HL-60 (cell line): Measurements from ENCODE around the gene ACSL5.

Experiments used
- DNase-seq, 2 experiments: peaks; one replicate each; pipeline ENCODE4 v3.0.0-alpha.2; 2010 to 2020; ENCODE audit warnings: low read depth in 1 of 2, low spot score in 1 of 2
- H3K27ac ChIP-seq: fragments of 250-450 bp; sonication (Bioruptor Pico); replicated peaks from 2 replicates; pipeline ENCODE4 v1.5.1; 2020; ENCODE audit warnings: mild to moderate bottlenecking, moderate library complexity
- H3K27me3 ChIP-seq: fragments of 250-450 bp; sonication (Bioruptor Pico); 2 replicates; pipeline ENCODE4 v1.5.1; 2021; ENCODE audit warnings: mild to moderate bottlenecking, moderate library complexity; ENCODE audit not compliant: insufficient read depth, poor library complexity, severe bottlenecking
- H3K4me3 ChIP-seq: replicated peaks from 2 replicates; pipeline ENCODE4 v1.5.1; 2011; ENCODE audit warnings: mild to moderate bottlenecking, control low read depth, low read length; ENCODE audit not compliant: insufficient read depth
- CTCF ChIP-seq: IDR thresholded peaks from one replicate; pipeline ENCODE4 v1.5.1; 2011; ENCODE audit warnings: low read length, control low read depth, inconsistent platforms; ENCODE audit not compliant: insufficient read depth
- GABPA ChIP-seq: IDR thresholded peaks from 2 replicates; pipeline ENCODE4 v1.6.1; 2012; ENCODE audit warnings: low read depth
- POLR2AphosphoS5 ChIP-seq: IDR thresholded peaks from 2 replicates; pipeline ENCODE4 v1.6.1; 2012; ENCODE audit warnings: low read depth
- REST ChIP-seq: IDR thresholded peaks from 2 replicates; pipeline ENCODE4 v1.6.1; 2012; ENCODE audit warnings: low read depth; ENCODE audit not compliant: insufficient replicate concordance
- SPI1 ChIP-seq: IDR thresholded peaks from 2 replicates; pipeline ENCODE4 v1.6.1; 2012; ENCODE audit warnings: low read depth, mild to moderate bottlenecking, borderline replicate concordance

ACSL5 gene

GRCh38 chr10:112361951-112362751 lies 11.8 kb upstream of the ACSL5 start:
- Histone ChIP-seq H3K27me3 (no peaks in the 10 kb centered on the region), H3K4me3 (no peak overlapping the region), H3K27ac (no peak overlapping the region)
- no peak for DNase-seq
- TF ChIP-seq SPI1, result no peak
- TF ChIP-seq REST, result no peak
- TF ChIP-seq CTCF, result no peak
- TF ChIP-seq POLR2AphosphoS5, result no peak
- no peak for TF ChIP-seq GABPA

GRCh38 chr10:112362833-112363232 lies 11.1 kb upstream of the ACSL5 start:
- H3K27ac ChIP-seq, result no peak overlapping the region
- H3K27me3 ChIP-seq, result no peaks in the 10 kb centered on the region
- H3K4me3 ChIP-seq, result no peak overlapping the region
- DNase-seq, result no peak
- TF ChIP-seq CTCF (no peak), GABPA (no peak), REST (no peak), SPI1 (no peak), POLR2AphosphoS5 (no peak)

GRCh38 chr10:112363696-112364688 lies 9.9 kb upstream of the ACSL5 start:
- H3K4me3 ChIP-seq, result no peak overlapping the region
- DNase-seq, result no peak
- TF ChIP-seq REST (no peak), SPI1 (no peak), POLR2AphosphoS5 (no peak), GABPA (no peak), CTCF (no peak)
- H3K27ac ChIP-seq, result no peak overlapping the region
- no peaks in the 10 kb centered on the region for H3K27me3 ChIP-seq
